Stomach smooth muscle (tissue), 2 donors: ENCODE measurements around the gene ARL2BP.
"Not testable (repeated sequence)": the region's sequence is repeated elsewhere in the genome, so short reads cannot be mapped to it uniquely, and the experiment has no call there.

ENCODE experiments used
- H3K27ac ChIP-seq: one replicate; pipeline ENCODE4 v1.7.0; 2013; ENCODE audit warnings: mild to moderate bottlenecking, low read length, inconsistent platforms
- H3K27me3 ChIP-seq, 2 donors: one replicate each; pipeline ENCODE4 v1.7.0; 2013; ENCODE audit warnings: low read length in 2 of 2; ENCODE audit not compliant: insufficient read depth in 2 of 2, control insufficient read depth in 1 of 2
- H3K36me3 ChIP-seq, 2 donors: one replicate each; pipeline ENCODE4 v1.7.0; 2013; ENCODE audit warnings: low read length in 2 of 2; ENCODE audit not compliant: control insufficient read depth in 2 of 2, insufficient read depth in 2 of 2
- H3K4me1 ChIP-seq: one replicate; pipeline ENCODE4 v1.7.0; 2013; ENCODE audit warnings: low read length; ENCODE audit not compliant: control insufficient read depth, insufficient read depth
- H3K4me3 ChIP-seq, 2 donors: one replicate each; pipeline ENCODE4 v1.7.0; 2013; ENCODE audit warnings: low read length in 2 of 2
- H3K9ac ChIP-seq, 2 donors: one replicate each; pipeline ENCODE4 v1.7.0; 2013; ENCODE audit warnings: low read length in 2 of 2, mild to moderate bottlenecking in 1 of 2
- H3K9me3 ChIP-seq, 2 donors: one replicate each; pipeline ENCODE4 v1.7.0; 2013; ENCODE audit warnings: low read length in 2 of 2; ENCODE audit not compliant: control insufficient read depth in 2 of 2
- donor health status: healthy.
- donor health status: Pancreatic carcinoma.

The ARL2BP gene

DNA sequence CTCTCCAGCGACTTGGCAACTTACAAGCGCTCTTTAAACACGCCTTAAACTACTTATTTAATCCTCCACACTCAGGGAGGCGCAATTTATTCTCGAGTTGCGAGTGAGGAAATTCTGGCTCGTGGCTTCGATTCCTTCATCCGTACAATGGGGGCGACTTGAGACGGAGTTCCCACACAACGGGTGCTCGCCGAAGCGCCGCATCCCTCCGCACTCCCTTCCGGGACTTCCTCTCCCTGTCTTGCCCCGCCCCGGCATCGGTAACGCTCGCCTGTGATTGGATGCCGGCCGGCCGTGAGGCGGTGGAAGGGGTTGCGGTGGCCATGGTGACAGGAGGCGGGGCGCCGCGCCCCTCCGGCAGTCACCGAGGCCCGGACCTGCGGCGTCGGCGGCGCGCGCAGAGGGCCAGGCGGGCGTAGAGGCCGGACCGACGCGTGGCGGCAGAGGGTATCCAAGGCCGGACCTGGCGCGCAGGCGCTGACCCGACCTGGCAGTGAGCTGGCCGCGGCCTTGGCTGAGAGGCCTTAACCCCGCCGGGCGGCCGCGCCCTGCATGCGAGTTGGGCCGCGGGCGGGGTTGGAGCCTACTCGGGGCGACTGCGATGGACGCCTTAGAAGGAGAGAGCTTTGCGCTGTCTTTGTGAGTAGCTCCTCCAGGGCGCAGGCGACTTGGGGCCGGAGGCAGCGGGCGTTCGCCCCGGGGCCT, at the start of gene ARL2BP:
Gene ARL2BP (plus strand): TSS at position 493 of the 705 bp plus-strand sequence. CDS start 109 bp downstream, at position 602.
- Histone ChIP-seq H3K4me1 (peaks cover 9% of the 10 kb centered on the region), H3K36me3 (peaks cover 14% of the 10 kb centered on the region in 2 donors), H3K4me3 (peak within 1 kb of the TSS; percentile 75 to 82), H3K27ac (peak within 1 kb of the TSS; percentile 77), H3K9me3 (no peaks in the 10 kb centered on the region), H3K27me3 (no peaks in the 10 kb centered on the region), H3K9ac (peak within 1 kb of the TSS; percentile 86)

DNA sequence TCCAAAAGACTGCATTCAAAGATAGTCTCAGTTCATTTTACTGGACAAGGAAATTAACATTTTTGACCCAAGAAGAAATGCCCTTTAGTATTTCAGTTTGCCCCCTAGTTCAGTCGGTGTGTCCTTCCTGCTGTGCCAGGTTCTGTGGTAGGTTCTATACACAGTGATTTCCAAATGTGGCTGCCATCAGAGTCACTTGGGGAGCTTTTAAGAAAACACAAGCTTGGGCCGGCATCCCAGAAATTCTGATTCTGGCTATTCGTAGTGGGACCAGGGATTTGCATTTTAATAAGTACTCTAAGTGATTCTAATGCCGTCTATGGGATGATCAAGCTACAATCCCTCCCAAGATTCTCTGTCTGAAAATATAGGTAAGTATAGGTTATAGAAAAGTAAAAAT, 48.8 kb upstream of the ARL2BP start:
- H3K4me3 ChIP-seq: no peak overlapping the region
- H3K9ac ChIP-seq: peak overlapping the region in 1 of 2 donors; percentile 27
- H3K27me3 ChIP-seq: no peaks in the 10 kb centered on the region
- no peaks in the 10 kb centered on the region for H3K36me3 ChIP-seq
- no peaks in the 10 kb centered on the region for H3K9me3 ChIP-seq
- H3K27ac ChIP-seq: no peak overlapping the region
- peaks cover 9% of the 10 kb centered on the region for H3K4me1 ChIP-seq

DNA sequence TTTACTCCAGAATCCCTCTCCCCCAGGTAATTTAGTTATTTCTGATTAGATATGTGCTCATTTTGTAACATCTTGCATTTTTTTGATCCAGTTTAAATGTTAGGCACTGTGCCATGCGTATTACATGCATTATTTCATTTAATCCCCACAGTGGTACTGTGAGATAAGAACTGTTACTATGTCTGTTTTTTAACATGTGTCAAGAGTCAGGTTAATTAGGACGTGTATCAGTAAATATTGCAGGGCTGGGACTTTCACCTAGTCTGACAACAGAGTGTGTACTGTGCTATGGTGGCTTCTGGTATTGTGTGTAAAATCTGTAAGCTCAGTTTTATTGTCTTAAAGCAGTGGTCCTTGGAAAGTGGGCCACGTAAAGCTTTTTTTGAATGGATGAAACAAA, 48.3 kb upstream of the ARL2BP start:
- Histone ChIP-seq H3K4me3 (no peak overlapping the region), H3K9me3 (no peaks in the 10 kb centered on the region), H3K27me3 (no peaks in the 10 kb centered on the region), H3K9ac (peak overlapping the region in 1 of 2 donors; percentile 0), H3K4me1 (peaks cover 9% of the 10 kb centered on the region), H3K27ac (no peak overlapping the region), H3K36me3 (no peaks in the 10 kb centered on the region)

DNA sequence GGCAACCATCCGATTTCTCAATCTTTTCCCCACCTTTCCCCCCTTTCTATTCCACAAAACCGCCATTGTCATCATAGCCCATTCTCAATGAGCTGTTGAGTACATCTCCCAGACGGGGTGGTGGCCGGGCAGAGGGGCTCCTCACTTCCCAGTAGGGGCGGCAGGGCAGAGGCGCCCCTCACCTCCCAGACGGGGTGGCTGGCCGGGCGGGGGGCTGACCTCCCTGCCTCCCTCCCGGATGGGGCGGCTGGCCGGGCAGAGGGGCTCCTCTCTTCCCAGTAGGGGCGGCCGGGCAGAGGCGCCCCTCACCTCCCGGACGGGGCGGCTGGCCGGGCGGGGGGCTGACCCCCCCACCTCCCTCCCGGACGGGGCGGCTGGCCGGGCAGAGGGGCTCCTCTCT, 44.7 kb upstream of the ARL2BP start:
- not testable (repeated sequence) for H3K9me3 ChIP-seq, H3K4me1 ChIP-seq, H3K9ac ChIP-seq, H3K27me3 ChIP-seq, H3K36me3 ChIP-seq, H3K27ac ChIP-seq, H3K4me3 ChIP-seq

DNA sequence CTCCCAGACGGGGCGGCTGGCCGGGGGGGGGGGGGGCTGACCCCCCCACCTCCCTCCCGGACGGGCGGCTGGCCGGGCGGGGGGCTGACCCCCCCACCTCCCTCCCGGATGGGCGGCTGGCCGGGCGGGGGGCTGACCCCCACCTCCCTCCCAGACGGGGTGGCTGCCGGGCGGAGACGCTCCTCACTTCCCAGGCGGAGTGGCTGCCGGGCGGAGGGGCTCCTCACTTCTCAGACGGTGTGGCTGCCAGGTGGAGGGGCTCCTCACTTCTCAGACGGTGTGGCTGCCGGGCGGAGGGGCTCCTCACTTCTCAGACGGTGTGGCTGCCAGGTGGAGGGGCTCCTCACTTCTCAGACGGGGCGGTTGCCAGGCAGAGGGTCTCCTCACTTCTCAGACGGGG, 44.1 kb upstream of the ARL2BP start:
- not testable (repeated sequence) for H3K9me3 ChIP-seq, H3K27ac ChIP-seq, H3K9ac ChIP-seq, H3K27me3 ChIP-seq, H3K4me1 ChIP-seq, H3K4me3 ChIP-seq
- H3K36me3 ChIP-seq: peaks cover 11 to 13% of the 10 kb centered on the region in 2 donors

DNA sequence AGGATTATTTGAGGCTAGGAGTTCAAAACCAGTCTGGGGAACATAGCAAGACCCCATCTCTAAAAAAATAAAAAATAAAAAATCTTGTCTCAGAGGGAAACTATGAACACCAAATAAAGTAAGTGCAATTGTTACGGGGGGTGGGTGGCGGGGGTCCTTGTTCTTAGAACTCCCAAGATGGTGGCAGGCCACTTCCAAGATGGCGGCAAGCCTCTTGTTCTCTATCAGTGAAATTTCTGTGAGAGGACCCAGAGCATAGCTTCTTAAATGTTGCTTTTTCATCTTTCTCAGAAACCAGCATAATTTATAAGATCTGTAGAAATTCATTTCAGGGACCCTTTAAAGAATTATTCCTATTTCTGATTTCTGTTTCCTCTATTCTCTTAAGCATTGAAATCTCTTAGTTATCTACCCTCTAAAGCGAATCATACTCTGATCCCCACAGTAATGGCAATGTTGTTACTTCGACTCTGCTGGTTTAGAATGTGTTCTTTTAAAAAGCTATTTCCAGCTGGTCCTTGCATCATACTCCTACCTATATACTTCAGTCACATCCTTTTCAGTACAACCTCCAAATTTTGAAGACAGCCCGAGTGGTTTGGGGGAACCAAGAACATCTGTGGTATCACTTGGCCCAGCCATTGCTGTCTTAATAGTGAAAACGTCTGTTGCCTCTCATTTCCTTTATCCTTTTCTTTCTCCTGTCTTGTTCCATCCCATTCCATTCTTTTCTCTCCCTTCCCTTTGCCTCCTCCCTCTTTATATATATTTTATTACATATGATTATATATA, 42.8 kb upstream of the ARL2BP start:
- Histone ChIP-seq H3K4me1 (no peaks in the 10 kb centered on the region), H3K4me3 (no peak overlapping the region), H3K9ac (no peak overlapping the region), H3K27ac (no peak overlapping the region), H3K9me3 (no peaks in the 10 kb centered on the region), H3K27me3 (no peaks in the 10 kb centered on the region), H3K36me3 (peaks cover 11 to 17% of the 10 kb centered on the region in 2 donors)

DNA sequence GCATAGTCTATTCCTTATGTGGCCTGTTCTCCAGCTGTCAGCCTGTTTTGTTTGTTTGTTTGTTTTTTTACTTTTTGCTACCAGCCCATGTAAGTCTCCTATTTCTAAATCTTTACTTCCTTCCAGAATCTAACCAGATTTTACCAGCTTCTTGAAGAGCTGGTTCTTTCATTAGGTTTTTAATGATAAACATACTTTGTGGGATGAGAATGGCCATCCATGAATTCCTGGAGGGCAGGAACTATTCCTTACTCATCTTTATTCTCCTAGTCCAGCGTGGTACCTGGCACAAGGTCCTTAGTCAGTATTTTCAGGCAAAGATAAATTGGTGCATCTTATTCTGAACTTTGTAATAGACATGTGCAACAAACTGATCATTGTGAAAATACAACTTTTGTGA, 41.6 kb upstream of the ARL2BP start:
- H3K4me1 ChIP-seq: no peaks in the 10 kb centered on the region
- peaks cover 18 to 23% of the 10 kb centered on the region in 2 donors for H3K36me3 ChIP-seq
- H3K27me3 ChIP-seq: no peaks in the 10 kb centered on the region
- no peaks in the 10 kb centered on the region for H3K9me3 ChIP-seq
- H3K9ac ChIP-seq: no peak overlapping the region
- no peak overlapping the region for H3K4me3 ChIP-seq
- no peak overlapping the region for H3K27ac ChIP-seq

DNA sequence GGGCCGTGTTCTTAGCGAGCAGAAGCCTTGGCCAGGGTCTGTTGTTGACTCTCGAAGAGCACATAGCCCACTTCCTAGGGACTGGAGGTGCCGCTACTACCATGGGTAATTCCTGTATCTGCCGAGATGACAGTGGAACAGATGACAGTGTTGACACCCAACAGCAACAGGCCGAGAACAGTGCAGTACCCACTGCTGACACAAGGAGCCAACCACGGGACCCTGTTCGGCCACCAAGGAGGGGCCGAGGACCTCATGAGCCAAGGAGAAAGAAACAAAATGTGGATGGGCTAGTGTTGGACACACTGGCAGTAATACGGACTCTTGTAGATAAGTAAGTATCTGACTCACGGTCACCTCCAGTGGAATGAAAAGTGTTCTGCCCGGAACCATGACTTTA, 40.4 kb upstream of the ARL2BP start:
- H3K36me3 ChIP-seq: peaks cover 23 to 30% of the 10 kb centered on the region in 2 donors
- no peaks in the 10 kb centered on the region for H3K27me3 ChIP-seq

DNA sequence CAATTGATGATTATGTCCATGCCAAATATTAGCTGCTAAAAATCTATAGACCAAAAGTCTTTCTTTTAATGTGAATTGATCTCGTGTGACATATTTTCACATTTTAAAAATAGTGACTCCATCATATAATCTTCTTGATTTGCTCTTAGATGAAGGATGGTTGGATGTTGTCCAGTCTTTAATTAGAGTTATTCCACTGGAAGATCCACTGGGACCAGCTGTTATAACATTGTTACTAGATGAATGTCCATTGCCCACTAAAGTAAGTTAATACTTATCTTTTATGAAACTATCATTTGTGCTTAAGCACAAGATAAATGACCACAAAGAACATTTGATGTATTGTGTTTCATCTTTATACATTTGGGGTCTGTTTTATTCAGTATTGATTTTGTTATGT, 36.1 kb upstream of the ARL2BP start:
- Histone ChIP-seq H3K27me3 (no peaks in the 10 kb centered on the region), H3K9me3 (no peaks in the 10 kb centered on the region), H3K27ac (no peak overlapping the region), H3K9ac (no peak overlapping the region), H3K4me3 (no peak overlapping the region), H3K4me1 (no peaks in the 10 kb centered on the region), H3K36me3 (peaks cover 43 to 56% of the 10 kb centered on the region in 2 donors)

More for the DNA sequence above, 40.4 kb upstream of the ARL2BP start:
- no peak overlapping the region for H3K27ac ChIP-seq
- no peak overlapping the region for H3K9ac ChIP-seq
- H3K4me1 ChIP-seq: no peaks in the 10 kb centered on the region
- no peaks in the 10 kb centered on the region for H3K9me3 ChIP-seq
- H3K4me3 ChIP-seq: no peak overlapping the region

DNA sequence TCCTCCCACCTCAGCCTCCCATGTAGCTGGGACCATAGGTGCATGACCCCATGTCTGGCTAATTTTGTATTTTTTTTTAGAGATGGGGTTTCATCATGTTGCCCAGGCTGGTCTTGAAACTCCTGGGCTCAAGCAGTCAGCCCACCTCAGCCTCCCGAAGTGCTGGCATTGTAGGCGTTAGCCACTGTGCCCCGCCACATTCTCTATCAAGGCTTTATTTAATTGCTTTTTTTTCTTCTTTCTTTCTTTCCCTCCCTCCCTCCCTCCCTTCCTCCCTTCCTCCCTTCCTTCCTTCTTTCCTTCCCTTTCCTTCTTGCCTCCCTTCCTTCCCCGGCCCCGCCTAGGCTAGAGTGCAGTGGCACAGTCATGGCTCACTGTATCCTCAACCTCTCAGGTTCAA, 35.3 kb upstream of the ARL2BP start:
- peaks cover 47 to 54% of the 10 kb centered on the region in 2 donors for H3K36me3 ChIP-seq
- H3K9me3 ChIP-seq: no peaks in the 10 kb centered on the region
- H3K27ac ChIP-seq: no peak overlapping the region
- no peaks in the 10 kb centered on the region for H3K27me3 ChIP-seq
- H3K9ac ChIP-seq: no peak overlapping the region
- H3K4me1 ChIP-seq: no peaks in the 10 kb centered on the region
- H3K4me3 ChIP-seq: no peak overlapping the region

DNA sequence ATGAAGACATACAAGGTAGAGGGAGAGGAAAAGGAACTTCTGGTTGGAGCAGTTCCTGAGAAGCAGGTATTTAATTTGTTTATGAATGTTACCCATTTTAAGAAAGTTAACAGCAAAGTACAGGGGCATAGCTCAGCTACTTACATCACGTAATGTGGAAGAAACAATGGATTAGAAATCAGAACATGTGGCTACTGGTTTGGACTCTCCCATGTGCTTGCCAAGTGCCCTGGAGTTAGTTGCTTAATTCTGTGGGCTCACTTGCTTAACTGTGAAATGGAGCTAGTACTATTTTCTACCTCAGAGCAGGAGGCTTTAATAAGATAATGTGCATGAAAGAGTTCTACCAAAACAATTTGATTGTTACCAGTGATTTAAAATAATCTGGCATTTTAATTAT, 31.6 kb upstream of the ARL2BP start:
- no peak overlapping the region for H3K9ac ChIP-seq
- H3K9me3 ChIP-seq: peaks cover 6 to 9% of the 10 kb centered on the region in 2 donors
- no peaks in the 10 kb centered on the region for H3K27me3 ChIP-seq
- H3K4me1 ChIP-seq: no peaks in the 10 kb centered on the region
- H3K27ac ChIP-seq: no peak overlapping the region
- no peak overlapping the region for H3K4me3 ChIP-seq
- H3K36me3 ChIP-seq: peaks cover 61 to 62% of the 10 kb centered on the region in 2 donors
